NB4 (cell line): ENCODE measurements around the gene CBX2.

Experiments
- POLR2A ChIP-seq: IDR thresholded peaks from 2 replicates; pipeline ENCODE4 v1.6.1; 2011; ENCODE audit warnings: mild to moderate bottlenecking; ENCODE audit not compliant: insufficient read length; ENCODE audit errors: extremely low read depth
- TF ChIP-seq, protein P1 (sequence below): IDR thresholded peaks from 2 replicates; pipeline ENCODE4 v1.6.1; 2011; ENCODE audit warnings: low read depth, low read length
- TF ChIP-seq, protein P2 (sequence below): IDR thresholded peaks from one replicate; pipeline ENCODE4 v1.5.1; 2012; ENCODE audit warnings: low read depth, low read length

DNA sequence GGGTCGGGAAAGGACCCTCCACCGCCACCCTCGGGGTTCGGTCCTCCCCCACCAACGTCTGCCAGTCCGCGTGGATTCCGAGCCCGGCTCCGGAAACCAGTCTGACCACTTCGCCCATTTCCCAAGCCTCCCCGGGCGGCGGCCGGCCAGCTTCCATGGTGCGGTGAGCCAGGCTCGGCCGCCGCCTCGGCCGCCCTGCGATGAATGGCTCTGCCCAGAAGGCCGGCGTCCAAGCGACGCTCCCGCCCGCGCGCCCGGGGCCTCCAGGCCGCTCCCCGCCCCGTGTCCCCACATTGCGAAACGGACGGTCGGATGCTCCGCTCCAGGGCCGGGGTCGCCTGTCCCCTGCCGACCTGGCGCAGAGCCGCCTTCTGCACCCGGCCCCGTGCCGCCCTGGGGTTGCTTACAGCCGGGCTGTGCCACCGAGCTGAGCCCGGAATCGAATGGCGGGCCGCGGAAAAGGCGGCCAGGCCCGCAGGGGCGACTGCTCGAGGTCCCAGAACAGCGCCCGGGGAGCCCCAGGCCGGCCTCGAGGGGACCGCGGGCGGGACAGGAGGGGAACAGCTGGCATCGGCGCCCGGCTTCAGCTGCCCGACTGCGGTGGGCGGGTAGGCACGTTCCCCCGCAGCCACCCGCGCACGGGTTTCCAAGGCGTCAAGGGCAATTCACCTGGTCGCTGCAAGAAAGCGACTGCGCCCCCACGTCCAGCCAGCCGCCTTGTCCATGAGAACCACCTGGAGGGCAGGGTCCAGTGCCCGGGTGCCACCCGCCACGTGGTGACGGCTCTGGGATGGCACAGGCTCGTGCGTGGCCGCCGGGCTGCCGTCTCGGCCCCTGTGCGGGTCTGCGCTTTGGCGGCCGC is 37.3 kb downstream of the CBX2 start:
- TF ChIP-seq, protein P1, sequence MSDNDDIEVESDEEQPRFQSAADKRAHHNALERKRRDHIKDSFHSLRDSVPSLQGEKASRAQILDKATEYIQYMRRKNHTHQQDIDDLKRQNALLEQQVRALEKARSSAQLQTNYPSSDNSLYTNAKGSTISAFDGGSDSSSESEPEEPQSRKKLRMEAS, result no peak
- TF ChIP-seq, protein P2, sequence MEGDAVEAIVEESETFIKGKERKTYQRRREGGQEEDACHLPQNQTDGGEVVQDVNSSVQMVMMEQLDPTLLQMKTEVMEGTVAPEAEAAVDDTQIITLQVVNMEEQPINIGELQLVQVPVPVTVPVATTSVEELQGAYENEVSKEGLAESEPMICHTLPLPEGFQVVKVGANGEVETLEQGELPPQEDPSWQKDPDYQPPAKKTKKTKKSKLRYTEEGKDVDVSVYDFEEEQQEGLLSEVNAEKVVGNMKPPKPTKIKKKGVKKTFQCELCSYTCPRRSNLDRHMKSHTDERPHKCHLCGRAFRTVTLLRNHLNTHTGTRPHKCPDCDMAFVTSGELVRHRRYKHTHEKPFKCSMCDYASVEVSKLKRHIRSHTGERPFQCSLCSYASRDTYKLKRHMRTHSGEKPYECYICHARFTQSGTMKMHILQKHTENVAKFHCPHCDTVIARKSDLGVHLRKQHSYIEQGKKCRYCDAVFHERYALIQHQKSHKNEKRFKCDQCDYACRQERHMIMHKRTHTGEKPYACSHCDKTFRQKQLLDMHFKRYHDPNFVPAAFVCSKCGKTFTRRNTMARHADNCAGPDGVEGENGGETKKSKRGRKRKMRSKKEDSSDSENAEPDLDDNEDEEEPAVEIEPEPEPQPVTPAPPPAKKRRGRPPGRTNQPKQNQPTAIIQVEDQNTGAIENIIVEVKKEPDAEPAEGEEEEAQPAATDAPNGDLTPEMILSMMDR, result no peak
- TF ChIP-seq POLR2A, result no peak
